A549 (cell line): ENCODE measurements around the gene PRTN3. TPM values are rescaled to one million over a fixed set of nuclear protein-coding genes. Genes with fewer than 3 reads are reported as not detected.
"Not testable (repeated sequence)": the region's sequence is repeated elsewhere in the genome, so short reads cannot be mapped to it uniquely, and the experiment has no call there.

Experiments used
- ATAC-seq, 2 experiments: fragments of 200-7000 bp in 1 of 2; fragments of >200 bp in 1 of 2; cut with Nextera tagmentation in 1 of 2; cut with Tn5 transposase in 1 of 2; 3 replicates each; pipeline versions ENCODE4 v1.8.0 to v1.9.1; 2018 to 2020; ENCODE audit warnings: mild to moderate bottlenecking in 1 of 2, moderate library complexity in 1 of 2
- CTCF ChIA-PET: fragments of 300-600 bp; sonication (Branson Sonifier 250); formaldehyde crosslinking; extraction: SDS; loops from one replicate; lab custom pipeline; 2021; ENCODE audit warnings: antibody characterized with exemption, inconsistent platforms; lab: Yijun Ruan, JAX
- POLR2A ChIA-PET: fragments of 350-600 bp; formaldehyde crosslinking; extraction: SDS; loops from one replicate; lab custom pipeline; 2021; ENCODE audit warnings: antibody characterized with exemption, inconsistent platforms; lab: Yijun Ruan, JAX
- DNase-seq, 2 experiments: peaks; one replicate each; pipeline versions ENCODE4 v3.0.0 to v3.0.0-alpha.2; 2011 to 2016; ENCODE audit warnings: low read depth in 1 of 2, low spot score in 1 of 2
- FAIRE-seq: peaks from 2 replicates; lab custom pipeline; 2011; peaks lifted over from hg19 to GRCh38; lab: Jason Lieb, UNC
- H3K27ac ChIP-seq, 2 experiments: fragments of >200 bp; sonication (Bioruptor Twin); formaldehyde crosslinking; 3 replicates each; pipeline ENCODE4 v1.5.1; 2016 to 2017
- H3K4me1 ChIP-seq: fragments of >200 bp; sonication (Bioruptor Twin); formaldehyde crosslinking; 3 replicates; pipeline ENCODE4 v1.6.1; 2016
- H3K4me2 ChIP-seq: fragments of >200 bp; sonication (Bioruptor Twin); formaldehyde crosslinking; 3 replicates; pipeline ENCODE4 v1.6.1; 2016
- H3K4me3 ChIP-seq: fragments of >200 bp; sonication (Bioruptor Twin); formaldehyde crosslinking; 3 replicates; pipeline ENCODE4 v1.5.1; 2016
- H3K9me3 ChIP-seq: fragments of >200 bp; sonication (Bioruptor Twin); formaldehyde crosslinking; 3 replicates; pipeline ENCODE4 v1.6.1; 2016
- BHLHE40 ChIP-seq: IDR thresholded peaks from 2 replicates; pipeline ENCODE4 v1.6.1; 2012; ENCODE audit warnings: low read depth, low read length, inconsistent platforms
- CBX2 ChIP-seq: fragments of 200-600 bp; sonication (generic); IDR thresholded peaks from 2 replicates; pipeline ENCODE4 v1.6.1; 2016; ENCODE audit warnings: low read depth, mild to moderate bottlenecking, borderline replicate concordance
- CEBPB ChIP-seq, 2 experiments: fragments of >200 bp in 1 of 2; sonication (Bioruptor Twin) in 1 of 2; formaldehyde crosslinking in 1 of 2; IDR thresholded peaks; 2 replicates each; pipeline ENCODE4 v1.6.1; 2012 to 2016
- EP300 ChIP-seq, 2 experiments: fragments of >200 bp; sonication (Bioruptor Twin); formaldehyde crosslinking; IDR thresholded peaks; 2 replicates in 1 of 2; 3 replicates in 1 of 2; pipeline ENCODE4 v1.6.1; 2016 to 2017
- HOXB5 ChIP-seq: fragments of 250-450 bp; sonication (Bioruptor Pico); IDR thresholded peaks from 2 replicates; pipeline ENCODE4 v1.5.0; 2020; ENCODE audit warnings: mild to moderate bottlenecking, moderate library complexity
- JUNB ChIP-seq: fragments of >200 bp; sonication (Bioruptor Twin); formaldehyde crosslinking; IDR thresholded peaks from 2 replicates; pipeline ENCODE4 v1.6.1; 2016
- KDM5A ChIP-seq: fragments of 200-600 bp; sonication (generic); IDR thresholded peaks from 2 replicates; pipeline ENCODE4 v1.6.1; 2016; ENCODE audit warnings: antibody characterized with exemption, mild to moderate bottlenecking
- MAFK ChIP-seq: fragments of 450-650 bp; IDR thresholded peaks from 2 replicates; pipeline ENCODE4 v1.6.1; 2014; ENCODE audit not compliant: partially characterized antibody
- MAZ ChIP-seq: fragments of 150-350 bp; IDR thresholded peaks from 2 replicates; pipeline ENCODE4 v1.6.1; 2014; ENCODE audit warnings: antibody characterized with exemption, low read depth, low read length, borderline replicate concordance
- RAD21 ChIP-seq, 2 experiments: fragments of >200 bp in 1 of 2; sonication (Bioruptor Twin) in 1 of 2; formaldehyde crosslinking in 1 of 2; IDR thresholded peaks in 1 of 2; conservative IDR thresholded peaks in 1 of 2; 2 replicates in 1 of 2; 3 replicates in 1 of 2; pipeline ENCODE4 v1.6.1; 2012 to 2018; ENCODE audit warnings: inconsistent platforms in 1 of 2
- SREBF2 ChIP-seq: fragments of 450-650 bp; IDR thresholded peaks from 2 replicates; pipeline ENCODE4 v1.6.1; 2014; ENCODE audit warnings: mild to moderate bottlenecking, moderate library complexity
- TFCP2L1 ChIP-seq: fragments of 250-450 bp; sonication (Bioruptor Pico); IDR thresholded peaks from 2 replicates; pipeline ENCODE4 v1.5.0; 2021; ENCODE audit warnings: mild to moderate bottlenecking
- TP53 ChIP-seq: fragments of 250-450 bp; sonication (Bioruptor Pico); IDR thresholded peaks from 2 replicates; pipeline ENCODE4 v1.5.0; 2021; ENCODE audit warnings: mild to moderate bottlenecking, moderate library complexity
- ZC3H11A ChIP-seq: fragments of 450-650 bp; IDR thresholded peaks from 2 replicates; pipeline ENCODE4 v1.6.1; 2014; ENCODE audit warnings: antibody characterized with exemption, mild to moderate bottlenecking
- ZNF302 ChIP-seq: fragments of 250-450 bp; sonication (Bioruptor Pico); IDR thresholded peaks from 2 replicates; pipeline ENCODE4 v1.9.0; 2021; ENCODE audit warnings: inconsistent platforms, mild to moderate bottlenecking, moderate library complexity
- WGBS: methylation state at CpG from one replicate; pipeline ENCODE4 v1.1.6; 2017; ENCODE audit errors: missing lambda C conversion rate; 5-methylcytosine and 5-hydroxymethylcytosine counted together
- polyA plus RNA-seq, 4 experiments: library from polyadenylated mRNA; depleted of rRNA in 3 of 4; stranded (reverse); fragments of >200 nt; fragmentation: RNase III in 1 of 4; extraction: RNeasy Plus Mini Kit Qiagen cat#74134 plus additional on column Dnase treatment in 1 of 4; gene quantifications; 2 replicates in 3 of 4; 3 replicates in 1 of 4; pipeline ENCODE4 v1.2.3, GENCODE V29; 2011 to 2017
- TF ChIP-seq, protein P1 (sequence below): fragments of 250-450 bp; sonication (Bioruptor Pico); IDR thresholded peaks from 2 replicates; pipeline ENCODE4 v1.5.0; 2020; ENCODE audit warnings: low read depth, mild to moderate bottlenecking, moderate library complexity
- TF ChIP-seq, protein P2 (sequence below): fragments of 150-350 bp; IDR thresholded peaks from 2 replicates; pipeline ENCODE4 v1.6.1; 2014; ENCODE audit warnings: low read depth, mild to moderate bottlenecking, low read length
- TF ChIP-seq, protein P3 (sequence below): fragments of >200 bp; sonication (Bioruptor Twin); formaldehyde crosslinking; IDR thresholded peaks from 3 replicates; pipeline ENCODE4 v1.5.1; 2016
- TF ChIP-seq, protein P4 (sequence below): IDR thresholded peaks from 2 replicates; pipeline ENCODE4 v1.6.1; 2012; ENCODE audit warnings: low read depth, borderline replicate concordance

The PRTN3 gene
- polyA plus RNA-seq, 2 of the 4 experiments (the other 2 are of a cell fraction): 0.21 to 0.39 TPM

DNA sequence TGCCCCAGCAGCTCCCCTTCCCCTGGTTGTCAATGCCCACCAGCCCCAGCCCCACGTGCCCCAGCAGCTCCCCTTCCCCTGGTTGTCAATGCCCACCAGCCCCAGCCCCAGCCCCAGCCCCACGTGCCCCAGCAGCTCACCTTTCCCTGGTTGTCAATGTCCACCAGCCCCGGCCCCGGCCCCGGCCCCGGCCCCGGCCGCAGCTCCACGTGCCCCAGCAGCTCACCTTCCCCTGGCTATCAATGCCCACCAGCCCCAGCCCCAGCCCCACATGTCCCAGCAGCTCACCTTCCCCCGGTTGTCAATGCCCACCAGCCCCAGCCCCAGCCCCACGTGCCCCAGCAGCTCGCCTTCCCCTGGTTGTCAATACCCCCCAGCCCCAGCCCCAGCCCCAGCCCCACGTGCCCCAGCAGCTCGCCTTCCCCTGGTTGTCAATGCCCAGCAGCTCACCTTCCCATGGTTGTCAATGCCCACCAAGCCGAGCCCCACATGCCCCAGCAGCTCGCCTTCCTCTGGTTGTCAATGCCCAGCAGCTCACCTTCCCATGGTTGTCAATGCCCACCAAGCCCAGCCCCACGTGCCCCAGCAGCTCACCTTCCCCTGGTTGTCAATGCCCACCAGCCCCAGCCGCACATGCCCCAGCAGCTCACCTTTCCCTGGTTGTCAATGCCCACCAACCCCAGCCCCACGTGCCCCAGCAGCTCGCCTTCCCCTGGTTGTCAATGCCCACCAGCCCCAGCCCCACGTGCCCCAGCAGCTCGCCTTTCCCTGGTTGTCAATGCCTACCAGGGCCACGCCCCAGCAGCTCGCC, 38.2 kb downstream of the PRTN3 start:
- CTCF ChIA-PET: interaction anchor here (0.9 to 1.8 kb wide), 4 partner anchors 14 to 42 kb away, joined by 3 to 5 read pairs (median 4); partner anchors contain the start of genes MED16 and RNU6-9
- H3K4me3 ChIP-seq, DNase-seq, H3K4me1 ChIP-seq, ATAC-seq, FAIRE-seq, H3K27ac ChIP-seq, H3K9me3 ChIP-seq, H3K4me2 ChIP-seq: not testable (repeated sequence)
- 70% methylated on average over 16 of the region's 24 CpGs for WGBS
- POLR2A ChIA-PET: interaction anchor here (0.6 to 1.2 kb wide), 4 partner anchors 9 to 126 kb away, joined by 3 to 8 read pairs (median 4); partner anchors contain the start of gene MED16

DNA sequence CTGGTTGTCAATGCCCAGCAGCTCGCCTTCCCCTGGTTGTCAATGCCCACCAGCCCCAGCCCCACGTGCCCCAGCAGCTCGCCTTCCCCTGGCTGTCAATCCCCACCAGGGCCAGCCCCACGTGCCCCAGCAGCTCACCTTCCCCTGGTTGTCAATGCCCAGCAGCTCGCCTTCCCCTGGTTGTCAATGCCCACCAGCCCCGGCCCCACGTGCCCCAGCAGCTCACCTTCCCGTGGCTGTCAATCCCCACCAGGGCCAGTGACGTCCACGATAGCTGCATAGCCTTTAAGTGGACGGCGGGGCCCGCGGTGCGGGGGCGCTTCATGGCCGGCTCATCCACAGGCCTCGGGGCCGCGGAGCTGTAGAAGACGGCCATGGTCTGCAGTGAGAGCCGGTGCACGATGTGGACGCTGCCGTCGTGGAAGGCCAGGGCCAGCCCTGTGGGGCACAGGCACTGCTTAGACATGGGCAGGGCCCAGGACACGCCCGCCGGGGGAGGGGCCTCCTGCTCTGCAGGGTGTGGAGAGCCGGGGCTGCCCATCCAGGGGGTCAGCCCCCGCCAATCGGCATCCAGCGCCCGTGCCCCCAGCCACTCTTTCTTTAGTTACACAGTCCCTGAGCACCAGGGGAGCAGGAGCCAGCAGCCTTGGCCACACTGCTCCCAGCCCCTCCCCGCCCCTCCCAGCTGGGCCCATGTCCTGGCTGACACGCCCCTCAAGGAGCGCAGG, 39.1 kb downstream of the PRTN3 start:
- ATAC-seq (peak in 1 of 2 experiments; percentile 34; a peak in 2 of 6 replicates), FAIRE-seq (no peak), DNase-seq (no peak)
- ChIA-PET POLR2A (interaction anchor here (0.6 to 1.2 kb wide), 2 partner anchors 9 to 13 kb away, joined by 3 to 8 read pairs; partner anchors contain the start of gene MED16), CTCF (interaction anchor here (1.5 to 1.8 kb wide), 2 partner anchors 13 to 41 kb away, joined by 4 to 5 read pairs; partner anchors contain the start of genes MED16 and RNU6-9)
- Histone ChIP-seq H3K4me2 (no peak overlapping the region), H3K9me3 (no peaks in the 10 kb centered on the region), H3K27ac (no peak overlapping the region), H3K4me1 (no peaks in the 10 kb centered on the region), H3K4me3 (no peak overlapping the region)
- WGBS: 88% methylated on average over 5 of the region's 37 CpGs
- TF ChIP-seq, protein P1, sequence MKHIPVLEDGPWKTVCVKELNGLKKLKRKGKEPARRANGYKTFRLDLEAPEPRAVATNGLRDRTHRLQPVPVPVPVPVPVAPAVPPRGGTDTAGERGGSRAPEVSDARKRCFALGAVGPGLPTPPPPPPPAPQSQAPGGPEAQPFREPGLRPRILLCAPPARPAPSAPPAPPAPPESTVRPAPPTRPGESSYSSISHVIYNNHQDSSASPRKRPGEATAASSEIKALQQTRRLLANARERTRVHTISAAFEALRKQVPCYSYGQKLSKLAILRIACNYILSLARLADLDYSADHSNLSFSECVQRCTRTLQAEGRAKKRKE (CRISPR knock-in tag): no peak
- TF ChIP-seq EP300 (IDR thresholded peaks at IDR 0.05): no peak
- TF ChIP-seq JUNB: no peak
- TF ChIP-seq BHLHE40: no peak
- no peak for TF ChIP-seq KDM5A
- TF ChIP-seq, protein P2, sequence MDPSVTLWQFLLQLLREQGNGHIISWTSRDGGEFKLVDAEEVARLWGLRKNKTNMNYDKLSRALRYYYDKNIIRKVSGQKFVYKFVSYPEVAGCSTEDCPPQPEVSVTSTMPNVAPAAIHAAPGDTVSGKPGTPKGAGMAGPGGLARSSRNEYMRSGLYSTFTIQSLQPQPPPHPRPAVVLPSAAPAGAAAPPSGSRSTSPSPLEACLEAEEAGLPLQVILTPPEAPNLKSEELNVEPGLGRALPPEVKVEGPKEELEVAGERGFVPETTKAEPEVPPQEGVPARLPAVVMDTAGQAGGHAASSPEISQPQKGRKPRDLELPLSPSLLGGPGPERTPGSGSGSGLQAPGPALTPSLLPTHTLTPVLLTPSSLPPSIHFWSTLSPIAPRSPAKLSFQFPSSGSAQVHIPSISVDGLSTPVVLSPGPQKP: no peak
- no peak for TF ChIP-seq SREBF2
- no peak for TF ChIP-seq MAZ
- TF ChIP-seq CEBPB (IDR thresholded peaks at IDR 0.05): no peak
- TF ChIP-seq TP53 (CRISPR knock-in tag): no peak
- no peak for TF ChIP-seq HOXB5 (CRISPR knock-in tag)
- TF ChIP-seq, protein P3, sequence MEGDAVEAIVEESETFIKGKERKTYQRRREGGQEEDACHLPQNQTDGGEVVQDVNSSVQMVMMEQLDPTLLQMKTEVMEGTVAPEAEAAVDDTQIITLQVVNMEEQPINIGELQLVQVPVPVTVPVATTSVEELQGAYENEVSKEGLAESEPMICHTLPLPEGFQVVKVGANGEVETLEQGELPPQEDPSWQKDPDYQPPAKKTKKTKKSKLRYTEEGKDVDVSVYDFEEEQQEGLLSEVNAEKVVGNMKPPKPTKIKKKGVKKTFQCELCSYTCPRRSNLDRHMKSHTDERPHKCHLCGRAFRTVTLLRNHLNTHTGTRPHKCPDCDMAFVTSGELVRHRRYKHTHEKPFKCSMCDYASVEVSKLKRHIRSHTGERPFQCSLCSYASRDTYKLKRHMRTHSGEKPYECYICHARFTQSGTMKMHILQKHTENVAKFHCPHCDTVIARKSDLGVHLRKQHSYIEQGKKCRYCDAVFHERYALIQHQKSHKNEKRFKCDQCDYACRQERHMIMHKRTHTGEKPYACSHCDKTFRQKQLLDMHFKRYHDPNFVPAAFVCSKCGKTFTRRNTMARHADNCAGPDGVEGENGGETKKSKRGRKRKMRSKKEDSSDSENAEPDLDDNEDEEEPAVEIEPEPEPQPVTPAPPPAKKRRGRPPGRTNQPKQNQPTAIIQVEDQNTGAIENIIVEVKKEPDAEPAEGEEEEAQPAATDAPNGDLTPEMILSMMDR: no peak
- TF ChIP-seq ZC3H11A: no peak
- no peak for TF ChIP-seq ZNF302 (CRISPR knock-in tag)
- no peak for TF ChIP-seq TFCP2L1 (CRISPR knock-in tag)

DNA sequence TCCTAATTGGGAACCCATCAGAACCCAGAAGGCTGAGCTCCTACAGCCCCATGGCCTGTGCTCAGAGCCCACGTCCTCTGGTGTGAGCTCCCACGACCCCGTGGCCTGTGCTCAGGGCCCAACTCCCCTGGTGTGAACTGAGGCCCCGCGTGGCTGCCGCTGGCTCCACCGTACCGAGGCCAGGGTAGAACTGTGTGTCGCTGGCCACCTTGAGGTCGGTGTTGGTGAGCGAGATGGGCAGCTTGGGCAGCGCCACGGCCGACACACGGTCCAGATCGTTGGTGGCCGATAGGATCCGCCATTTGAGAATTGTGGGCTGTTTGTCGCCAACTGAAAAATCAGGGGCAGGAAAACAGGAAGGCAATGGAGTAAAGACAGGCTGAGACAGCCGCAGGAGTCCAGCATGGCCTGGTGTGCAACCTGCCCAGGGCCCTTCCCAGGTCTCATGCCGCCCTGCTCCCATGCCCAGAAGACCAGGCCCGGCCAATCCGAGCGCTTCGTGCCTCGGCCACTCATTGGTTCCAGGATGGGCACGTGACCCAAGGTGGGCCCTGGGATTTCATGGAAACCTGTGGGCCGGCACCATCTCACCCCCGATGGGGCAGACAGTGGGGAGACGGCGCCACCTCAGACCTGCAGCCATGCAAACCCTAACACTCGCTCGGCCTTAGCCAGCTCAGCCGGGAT, 40.7 kb downstream of the PRTN3 start:
- ATAC-seq: no peak
- CTCF ChIA-PET: no interaction called here
- TF ChIP-seq CEBPB (IDR thresholded peaks at IDR 0.05): no peak
- TF ChIP-seq, protein P3: no peak
- TF ChIP-seq CBX2: no peak
- no peak for TF ChIP-seq TP53 (CRISPR knock-in tag)
- TF ChIP-seq, protein P4, sequence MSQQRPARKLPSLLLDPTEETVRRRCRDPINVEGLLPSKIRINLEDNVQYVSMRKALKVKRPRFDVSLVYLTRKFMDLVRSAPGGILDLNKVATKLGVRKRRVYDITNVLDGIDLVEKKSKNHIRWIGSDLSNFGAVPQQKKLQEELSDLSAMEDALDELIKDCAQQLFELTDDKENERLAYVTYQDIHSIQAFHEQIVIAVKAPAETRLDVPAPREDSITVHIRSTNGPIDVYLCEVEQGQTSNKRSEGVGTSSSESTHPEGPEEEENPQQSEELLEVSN: no peak
- no peak for TF ChIP-seq MAFK
- no peak for TF ChIP-seq EP300 (IDR thresholded peaks at IDR 0.05)
- TF ChIP-seq RAD21 (conservative IDR thresholded peaks at IDR 0.05 in 1 of 2, IDR thresholded peaks at IDR 0.05 in 1 of 2): no peak
- TF ChIP-seq, all 56 proteins: peak for 0
- H3K4me1 ChIP-seq: no peaks in the 10 kb centered on the region
- POLR2A ChIA-PET: no interaction called here
- no peak overlapping the region for H3K27ac ChIP-seq
- FAIRE-seq: no peak
- no peak for DNase-seq
- H3K9me3 ChIP-seq: no peaks in the 10 kb centered on the region
- no peak overlapping the region for H3K4me3 ChIP-seq
- 95% methylated on average over 31 of the region's 34 CpGs for WGBS
- no peak overlapping the region for H3K4me2 ChIP-seq
